ENCODE measurements around the gene XG. TPM values are rescaled to one million over a fixed set of nuclear protein-coding genes. Genes with fewer than 3 reads are reported as not detected.

XG gene
- total and polyA plus RNA-seq, 2 of the 8 experiments (the other 6 are each of a cell fraction or from before 2014, with no cell fraction given): 0.33 to 0.78 TPM

DNA sequence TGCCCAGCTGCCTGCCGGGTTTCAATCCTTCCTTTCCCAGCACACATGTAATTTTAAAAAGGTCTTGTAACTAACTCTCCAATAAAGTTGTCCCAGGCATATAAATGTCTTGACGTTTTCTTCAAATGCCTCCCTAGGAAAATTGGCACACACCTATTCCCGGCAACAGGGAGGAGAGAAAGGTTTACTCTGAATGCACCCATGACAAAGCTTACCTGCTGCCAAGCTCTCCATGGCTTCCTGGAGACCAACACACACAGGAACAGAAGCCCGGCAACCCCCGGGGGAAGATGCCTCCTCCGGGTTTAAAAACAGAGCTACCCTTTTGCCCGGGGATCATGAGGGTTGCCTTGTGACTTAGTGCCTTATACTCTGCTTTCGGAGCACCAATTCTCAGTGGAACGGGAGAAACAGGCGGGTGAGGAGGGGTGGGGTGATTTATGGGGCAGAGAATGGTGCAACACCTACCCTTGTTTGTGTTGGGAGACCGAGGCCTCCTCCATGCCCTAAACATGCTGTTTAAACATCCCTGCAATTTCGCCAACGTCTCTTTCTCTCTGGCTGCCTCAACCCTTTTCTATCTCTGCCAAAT, 72.1 kb downstream of the XG start (continued):
- TF ChIP-seq RXRA (IDR thresholded peaks at IDR 0.05; ENCODE audit: insufficient read depth, low read depth, low read length): no peak
